Bronchial epithelial cell (primary cell): ENCODE measurements around the gene GNPAT. TPM values are rescaled to one million over a fixed set of nuclear protein-coding genes. Genes with fewer than 3 reads are reported as not detected.
A peak's percentile ranks its signal among the peaks of the same experiment; 100 is the strongest.

ENCODE experiments used
- DNase-seq: peaks from one replicate; pipeline ENCODE4 v3.0.0-alpha.2; 2010; ENCODE audit warnings: low read depth
- FAIRE-seq: peaks from 2 replicates; lab custom pipeline; 2011; peaks lifted over from hg19 to GRCh38; lab: Jason Lieb, UNC
- H3K27me3 ChIP-seq: 2 replicates; pipeline ENCODE4 v1.5.1; 2011; ENCODE audit warnings: low read length; ENCODE audit not compliant: control insufficient read depth, insufficient read depth
- H3K36me3 ChIP-seq: 2 replicates; pipeline ENCODE4 v1.5.1; 2011; ENCODE audit warnings: low read length; ENCODE audit not compliant: control insufficient read depth, insufficient read depth
- H3K4me3 ChIP-seq: 2 replicates; pipeline ENCODE4 v1.5.1; 2011; ENCODE audit warnings: mild to moderate bottlenecking, low read depth, low read length, control low read depth
- total RNA-seq: library from RNA; depleted of rRNA; stranded (reverse); fragments of >200 nt; gene quantifications from 2 replicates; pipeline ENCODE4 v1.2.1, GENCODE V29; 2014
- TF ChIP-seq, protein P1 (sequence below): IDR thresholded peaks from 2 replicates; pipeline ENCODE4 v1.5.1; 2011; ENCODE audit warnings: mild to moderate bottlenecking, moderate library complexity, low read length, control low read depth, inconsistent platforms; ENCODE audit not compliant: insufficient read depth, severe bottlenecking

GNPAT gene
- total RNA-seq, 1 donor from 2014 or later: 48.7 TPM

DNA sequence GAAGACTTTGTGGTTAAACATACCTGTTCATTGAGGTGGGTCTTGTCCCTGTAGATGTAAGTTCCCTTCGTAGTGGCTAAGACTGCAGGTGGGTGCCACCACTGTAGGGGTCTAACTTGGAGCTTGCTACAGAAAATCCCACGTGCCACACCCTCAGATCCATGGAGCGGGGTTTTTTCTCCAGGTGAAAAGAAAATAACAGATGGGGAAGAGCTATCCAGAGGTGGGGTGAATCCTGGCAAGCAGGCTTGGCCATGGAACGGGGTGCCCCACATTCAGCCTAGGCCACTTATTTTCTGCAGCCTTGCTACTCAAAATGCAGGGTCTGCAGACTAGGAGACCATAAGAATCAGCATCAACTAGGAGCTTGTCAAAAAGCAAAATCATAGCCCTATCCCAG, 72.6 kb downstream of the GNPAT start:
- DNase-seq (no peak), FAIRE-seq (no peak)
- TF ChIP-seq, protein P1, sequence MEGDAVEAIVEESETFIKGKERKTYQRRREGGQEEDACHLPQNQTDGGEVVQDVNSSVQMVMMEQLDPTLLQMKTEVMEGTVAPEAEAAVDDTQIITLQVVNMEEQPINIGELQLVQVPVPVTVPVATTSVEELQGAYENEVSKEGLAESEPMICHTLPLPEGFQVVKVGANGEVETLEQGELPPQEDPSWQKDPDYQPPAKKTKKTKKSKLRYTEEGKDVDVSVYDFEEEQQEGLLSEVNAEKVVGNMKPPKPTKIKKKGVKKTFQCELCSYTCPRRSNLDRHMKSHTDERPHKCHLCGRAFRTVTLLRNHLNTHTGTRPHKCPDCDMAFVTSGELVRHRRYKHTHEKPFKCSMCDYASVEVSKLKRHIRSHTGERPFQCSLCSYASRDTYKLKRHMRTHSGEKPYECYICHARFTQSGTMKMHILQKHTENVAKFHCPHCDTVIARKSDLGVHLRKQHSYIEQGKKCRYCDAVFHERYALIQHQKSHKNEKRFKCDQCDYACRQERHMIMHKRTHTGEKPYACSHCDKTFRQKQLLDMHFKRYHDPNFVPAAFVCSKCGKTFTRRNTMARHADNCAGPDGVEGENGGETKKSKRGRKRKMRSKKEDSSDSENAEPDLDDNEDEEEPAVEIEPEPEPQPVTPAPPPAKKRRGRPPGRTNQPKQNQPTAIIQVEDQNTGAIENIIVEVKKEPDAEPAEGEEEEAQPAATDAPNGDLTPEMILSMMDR: no peak

GRCh38 chr1:231315887-231316286, 74.9 kb downstream of the GNPAT start:
- TF ChIP-seq, protein P1: peak; percentile 52
- DNase-seq (no peak), FAIRE-seq (no peak)
- Histone ChIP-seq H3K27me3 (no peaks in the 10 kb centered on the region), H3K4me3 (no peak overlapping the region), H3K36me3 (no peaks in the 10 kb centered on the region)

More for the DNA sequence above, 72.6 kb downstream of the GNPAT start:
- no peak overlapping the region for H3K4me3 ChIP-seq
- H3K36me3 ChIP-seq: no peaks in the 10 kb centered on the region
- no peaks in the 10 kb centered on the region for H3K27me3 ChIP-seq

DNA sequence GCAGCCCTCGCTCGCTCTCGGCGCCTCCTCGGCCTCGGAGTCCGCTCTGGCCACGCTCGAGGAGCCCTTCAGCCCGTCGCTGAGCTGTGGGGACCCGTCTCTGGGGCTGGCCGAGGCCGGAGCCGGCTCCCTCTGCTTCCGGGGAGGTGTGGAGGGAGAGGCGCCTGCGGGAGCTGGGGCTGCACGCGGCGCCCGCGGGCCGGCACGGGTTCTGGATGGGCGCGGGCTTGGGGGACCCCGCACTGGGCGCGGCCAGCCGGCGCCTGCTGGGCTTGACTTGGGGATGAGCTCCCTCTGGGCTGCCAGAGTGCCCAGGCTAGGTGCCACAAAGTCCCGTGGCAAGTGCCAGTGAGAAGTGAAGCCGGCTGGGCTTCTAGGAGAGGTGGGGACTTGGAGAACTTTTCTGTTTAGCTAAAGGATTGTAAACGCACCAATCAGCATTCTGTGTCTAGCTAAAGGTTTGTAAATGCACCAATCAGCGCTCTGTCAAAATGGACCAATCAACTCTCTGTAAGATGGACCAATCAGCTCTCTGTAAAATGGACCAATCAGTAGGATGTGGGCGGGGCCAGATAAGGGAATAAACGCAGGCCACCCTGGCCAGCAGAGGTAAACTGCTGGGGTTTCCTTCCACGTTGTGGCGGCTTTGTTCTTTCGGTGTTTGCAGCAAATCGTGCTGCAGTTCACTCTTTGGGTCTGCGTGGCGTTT, 76.4 kb downstream of the GNPAT start:
- H3K36me3 ChIP-seq: no peaks in the 10 kb centered on the region
- no peaks in the 10 kb centered on the region for H3K27me3 ChIP-seq
- FAIRE-seq (no peak), DNase-seq (no peak)
- H3K4me3 ChIP-seq: no peak overlapping the region
- TF ChIP-seq, protein P1: no peak

DNA sequence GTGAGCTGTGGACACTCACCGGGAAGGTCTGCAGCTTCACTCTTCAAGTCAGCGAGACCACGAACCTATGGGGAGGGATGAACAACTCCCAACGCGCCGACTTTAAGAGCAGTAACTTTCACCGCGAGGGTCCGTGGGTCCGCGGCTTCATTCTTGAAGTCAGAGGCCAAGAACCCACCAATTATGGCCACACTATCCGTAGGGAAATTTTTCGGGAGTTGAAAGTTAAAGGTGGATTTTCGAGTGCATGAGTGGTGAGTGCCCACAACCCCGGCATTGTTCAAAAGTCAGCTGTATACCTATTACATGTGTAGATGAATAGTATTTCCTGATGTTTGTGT, 77.0 kb downstream of the GNPAT start:
- Histone ChIP-seq H3K27me3 (no peaks in the 10 kb centered on the region), H3K4me3 (no peak overlapping the region), H3K36me3 (no peaks in the 10 kb centered on the region)
- DNase-seq (no peak), FAIRE-seq (no peak)
- TF ChIP-seq, protein P1: no peak

DNA sequence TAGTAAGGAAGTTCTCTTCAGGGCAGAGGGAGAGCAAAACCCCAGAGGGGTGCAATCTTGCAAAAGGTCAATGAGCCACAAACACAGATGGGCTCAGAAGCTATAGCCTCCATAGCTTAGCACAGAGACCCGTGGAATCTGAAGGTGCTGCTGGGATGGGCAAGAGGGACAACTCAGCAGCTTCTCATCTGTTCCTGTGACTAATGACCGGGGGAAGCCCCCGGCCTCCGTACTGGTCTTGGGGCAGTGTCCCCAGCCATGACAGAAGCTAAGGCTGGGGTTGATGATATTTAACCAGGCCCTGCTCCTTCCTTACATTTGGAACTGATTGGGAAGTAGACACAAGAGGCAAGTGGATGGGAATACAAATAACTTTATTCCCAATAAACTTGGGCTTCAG, 77.6 kb downstream of the GNPAT start:
- H3K27me3 ChIP-seq: no peaks in the 10 kb centered on the region
- no peak overlapping the region for H3K4me3 ChIP-seq
- FAIRE-seq (no peak), DNase-seq (no peak)
- TF ChIP-seq, protein P1: no peak
- H3K36me3 ChIP-seq: no peaks in the 10 kb centered on the region

DNA sequence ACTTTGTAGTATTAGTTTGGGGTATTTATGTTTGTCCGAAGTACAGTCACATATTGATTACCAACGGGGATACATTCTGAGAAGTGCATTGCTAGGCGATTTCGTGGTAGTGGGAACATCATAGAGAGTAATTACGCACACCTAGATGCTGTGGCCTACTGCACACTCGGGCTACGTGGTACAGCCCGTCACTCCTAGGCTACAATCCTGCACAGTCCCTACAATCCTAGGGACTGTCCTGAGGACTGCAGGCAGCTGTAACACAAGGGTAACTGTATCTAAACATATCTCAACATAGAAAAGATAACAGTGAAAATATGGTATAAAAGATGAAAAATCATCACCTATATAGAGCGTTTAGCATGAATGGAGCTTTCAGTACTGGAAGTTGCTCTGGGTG, 78.1 kb downstream of the GNPAT start:
- Histone ChIP-seq H3K36me3 (no peaks in the 10 kb centered on the region), H3K4me3 (no peak overlapping the region), H3K27me3 (no peaks in the 10 kb centered on the region)
- FAIRE-seq (no peak), DNase-seq (no peak)
- TF ChIP-seq, protein P1: no peak
